Erythroblast (primary cell): ENCODE data around the gene IFNLR1.

ENCODE experiments used
- GATA1 ChIP-seq: IDR thresholded peaks from 2 replicates; pipeline ENCODE4 v1.6.1; 2011; ENCODE audit warnings: low read depth, mild to moderate bottlenecking, control low read depth, low read length, moderate library complexity
- POLR2A ChIP-seq: IDR thresholded peaks from 2 replicates; pipeline ENCODE4 v1.6.1; 2011; ENCODE audit warnings: mild to moderate bottlenecking, low read length

DNA sequence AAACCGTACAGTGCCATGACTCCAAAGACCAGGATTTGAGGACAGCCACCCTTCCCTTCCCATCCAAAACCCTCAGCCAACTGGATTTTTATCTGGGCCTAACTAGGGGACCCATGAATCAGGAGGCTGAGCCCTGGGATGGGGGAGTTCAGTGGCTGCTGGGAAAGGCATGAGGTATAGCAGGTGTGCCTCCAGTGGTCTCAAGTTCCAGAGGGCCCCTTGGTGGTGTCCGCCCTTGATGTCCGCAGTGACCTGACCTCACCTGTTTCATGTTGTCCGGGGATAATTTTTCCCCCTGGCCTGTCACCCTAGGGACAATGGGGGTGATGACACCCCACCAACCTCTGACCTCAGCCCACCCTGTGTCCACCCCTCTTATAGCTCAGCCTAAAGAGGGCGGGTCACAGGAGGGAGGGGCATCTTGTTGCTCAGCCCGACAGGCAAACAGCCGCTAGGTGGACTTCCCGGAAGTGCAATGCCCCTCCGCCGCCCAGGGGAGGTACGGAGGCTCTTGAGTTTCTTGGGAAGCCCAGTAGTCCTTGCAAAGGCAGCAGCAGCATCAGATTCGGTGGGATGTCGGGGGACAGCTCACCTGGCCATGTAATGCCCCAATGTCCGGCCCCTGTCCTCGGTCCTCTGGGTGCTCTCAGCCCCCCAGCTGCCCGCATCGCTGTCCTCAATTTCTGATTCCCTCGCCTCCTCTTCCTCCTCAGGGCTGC is 30.4 kb downstream of the IFNLR1 start:
- TF ChIP-seq POLR2A, result no peak
- TF ChIP-seq GATA1, result no peak
